Stomach (tissue), 9 donors: ENCODE measurements around the gene NOS3. TPM values are rescaled to one million over a fixed set of nuclear protein-coding genes. Genes with fewer than 3 reads are reported as not detected.

ENCODE experiments used
- DNase-seq, 2 donors: peaks; one replicate each; pipeline versions ENCODE4 v3.0.0 to v3.0.0-alpha.2; 2013 to 2019
- H3K27ac ChIP-seq, 5 donors: fragments of 200-600 bp in 4 of 5; sonication (generic) in 4 of 5; one replicate each; pipeline ENCODE4 v1.5.1; 2013 to 2019; ENCODE audit warnings: mild to moderate bottlenecking in 1 of 5, moderate library complexity in 1 of 5
- H3K27me3 ChIP-seq, 3 donors: fragments of 200-600 bp; sonication (generic); one replicate each; pipeline ENCODE4 v1.5.1; 2017 to 2019; ENCODE audit warnings: mixed run types in 1 of 3
- H3K36me3 ChIP-seq, 4 donors: fragments of 200-600 bp; sonication (generic); 1 replicate in 3 of 4; 2 replicates in 1 of 4; pipeline ENCODE4 v1.5.1; 2016 to 2019
- H3K4me1 ChIP-seq, 4 donors: fragments of 200-600 bp; sonication (generic); one replicate each; pipeline ENCODE4 v1.5.1; 2016 to 2019
- H3K4me3 ChIP-seq, 4 donors: fragments of 200-600 bp; sonication (generic) in 3 of 4; one replicate each; pipeline ENCODE4 v1.5.1; 2016 to 2019; ENCODE audit warnings: mild to moderate bottlenecking in 1 of 4
- H3K9me3 ChIP-seq, 4 donors: fragments of 200-600 bp; sonication (generic); one replicate each; pipeline ENCODE4 v1.5.1; 2016 to 2019
- EP300 ChIP-seq: sonication (generic); formaldehyde crosslinking; IDR thresholded peaks from one replicate; pipeline ENCODE4 v1.6.1; 2017; ENCODE audit warnings: antibody characterized with exemption
- POLR2A ChIP-seq, 4 donors: fragments of 450-650 bp; IDR thresholded peaks; one replicate each; pipeline ENCODE4 v1.6.1; 2016; ENCODE audit warnings: antibody characterized with exemption in 4 of 4, control low read depth in 2 of 4, mild to moderate bottlenecking in 1 of 4, moderate library complexity in 1 of 4
- POLR2AphosphoS5 ChIP-seq, 3 donors: sonication (generic); formaldehyde crosslinking; IDR thresholded peaks; one replicate each; pipeline ENCODE4 v1.6.1; 2016; ENCODE audit warnings: antibody characterized with exemption in 3 of 3
- WGBS, 5 donors: extraction: QIAGEN DNeasy Blood & Tissue Kit in 3 of 5; methylation state at CpG; one replicate each; pipeline versions ENCODE4 v1.1.5 to v1.1.7; 2013 to 2018; 5-methylcytosine and 5-hydroxymethylcytosine counted together
- intact Hi-C: fragments of 100-400 bp; cut with DNase I; formaldehyde crosslinking; loops from one replicate; pipeline ENCODE4 v1.15.1; 2023; ENCODE audit warnings: low total_unique reads
- polyA plus RNA-seq, 3 donors: library from polyadenylated mRNA; stranded (reverse); fragments of 200-250 nt; gene quantifications; one replicate each; pipeline ENCODE4 v1.2.3, GENCODE V29; 2013
- total RNA-seq, 5 donors: library from RNA; depleted of rRNA; stranded (reverse); fragments of >200 nt; gene quantifications; one replicate each; pipeline versions ENCODE4 v1.1.0 to v1.2.3, GENCODE V29; 2014 to 2016
- TF ChIP-seq, protein P1 (sequence below), 7 experiments: fragments of 450-650 bp in 4 of 7; fragments of 200-600 bp in 3 of 7; sonication (generic) in 3 of 7; IDR thresholded peaks; one replicate each; pipeline ENCODE4 v1.5.1; 2016 to 2019; ENCODE audit warnings: antibody characterized with exemption in 7 of 7, control low read depth in 2 of 7, mild to moderate bottlenecking in 1 of 7
- donor health status: healthy with polysubstance abuse.
- donor health status: Bipolar disorder and iron deficiency.
- donor health status: healthy.

The NOS3 gene
- total and polyA plus RNA-seq, 8 donors = 2.5 to 45.1 (median 7.5) TPM

- intact Hi-C loops = loop anchor here (10.0 kb wide), 1 partner anchor 52 kb away; no protein-coding TSS in a partner anchor
- 22 to 52% (median 36%) methylated on average over 25 to 43 of the region's 43 CpGs for WGBS, 5 donors
- peak overlapping the region; percentile 86 to 97 (median 96) for H3K27ac ChIP-seq
- peaks cover 46 to 66% (median 53%) of the 10 kb centered on the region in 4 donors for H3K4me1 ChIP-seq
- peaks cover 36 to 43% (median 39%) of the 10 kb centered on the region in 4 donors for H3K36me3 ChIP-seq
- no peaks in the 10 kb centered on the region for H3K27me3 ChIP-seq
- TF ChIP-seq EP300 (no peak), POLR2AphosphoS5 (IDR thresholded peaks at IDR 0.05) (peak in 1 of 3 donors; percentile 48)
- no peaks in the 10 kb centered on the region for H3K9me3 ChIP-seq
- peak overlapping the region; percentile 37 to 94 (median 59) for H3K4me3 ChIP-seq
- DNase-seq = peak; percentile 91 to 95
Measured at GRCh38 chr7:151062399-151063211, 71.8 kb downstream of the NOS3 start.

DNA sequence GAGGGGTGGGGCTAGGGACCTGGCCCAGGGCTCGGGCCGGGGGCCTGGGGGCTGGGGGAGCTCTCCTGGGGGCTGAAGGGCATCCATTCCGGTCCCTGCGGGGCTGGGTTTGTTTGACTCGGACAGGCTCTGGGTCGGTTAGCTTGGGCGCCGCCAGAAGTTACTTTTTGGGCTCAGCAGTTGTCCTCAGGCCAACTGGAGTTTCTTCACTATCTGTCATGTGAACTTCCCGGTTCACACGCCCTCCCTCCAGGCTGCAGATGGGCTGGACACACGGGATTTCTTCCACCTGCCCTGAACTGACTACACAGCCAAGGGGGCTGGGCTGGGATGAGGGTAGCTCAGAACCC is 72.4 kb downstream of the NOS3 start:
- WGBS, 5 donors = 10 to 25% (median 22%) methylated on average over 5 to 11 of the region's 11 CpGs
- Histone ChIP-seq H3K27ac (peak overlapping the region; percentile 47 to 97 (median 91)), H3K9me3 (no peaks in the 10 kb centered on the region), H3K4me3 (peak overlapping the region; percentile 37 to 94 (median 59)), H3K4me1 (peaks cover 46 to 65% (median 52%) of the 10 kb centered on the region in 4 donors), H3K27me3 (no peaks in the 10 kb centered on the region), H3K36me3 (peaks cover 41 to 49% (median 45%) of the 10 kb centered on the region in 4 donors)
- peak in 1 of 2 donors; percentile 50 for DNase-seq
- TF ChIP-seq POLR2AphosphoS5 (IDR thresholded peaks at IDR 0.05) (no peak), POLR2A (IDR thresholded peaks at IDR 0.05) (no peak)
- TF ChIP-seq, protein P1, sequence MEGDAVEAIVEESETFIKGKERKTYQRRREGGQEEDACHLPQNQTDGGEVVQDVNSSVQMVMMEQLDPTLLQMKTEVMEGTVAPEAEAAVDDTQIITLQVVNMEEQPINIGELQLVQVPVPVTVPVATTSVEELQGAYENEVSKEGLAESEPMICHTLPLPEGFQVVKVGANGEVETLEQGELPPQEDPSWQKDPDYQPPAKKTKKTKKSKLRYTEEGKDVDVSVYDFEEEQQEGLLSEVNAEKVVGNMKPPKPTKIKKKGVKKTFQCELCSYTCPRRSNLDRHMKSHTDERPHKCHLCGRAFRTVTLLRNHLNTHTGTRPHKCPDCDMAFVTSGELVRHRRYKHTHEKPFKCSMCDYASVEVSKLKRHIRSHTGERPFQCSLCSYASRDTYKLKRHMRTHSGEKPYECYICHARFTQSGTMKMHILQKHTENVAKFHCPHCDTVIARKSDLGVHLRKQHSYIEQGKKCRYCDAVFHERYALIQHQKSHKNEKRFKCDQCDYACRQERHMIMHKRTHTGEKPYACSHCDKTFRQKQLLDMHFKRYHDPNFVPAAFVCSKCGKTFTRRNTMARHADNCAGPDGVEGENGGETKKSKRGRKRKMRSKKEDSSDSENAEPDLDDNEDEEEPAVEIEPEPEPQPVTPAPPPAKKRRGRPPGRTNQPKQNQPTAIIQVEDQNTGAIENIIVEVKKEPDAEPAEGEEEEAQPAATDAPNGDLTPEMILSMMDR (IDR thresholded peaks at IDR 0.05) = no peak
- intact Hi-C loops = loop anchor here (10.0 kb wide), 1 partner anchor 52 kb away; no protein-coding TSS in a partner anchor

Other genes starting within 250 kb of the NOS3 start
- gene TMEM176B, start 190.7 kb upstream of the NOS3 start, total RNA-seq = 100 to 1,000 TPM in 1 of 5 donors, 10 to 100 TPM in 4; 59.3 to 108 (median 87.6) TPM
- 100 to 1,000 TPM in 1 of 3 donors, 10 to 100 TPM in 2; 29.4 to 157 (median 90.1) TPM for gene TMEM176B, start 190.7 kb upstream of the NOS3 start, polyA plus RNA-seq
- gene TMEM176A, start 190.2 kb upstream of the NOS3 start, total RNA-seq = 100 to 1,000 TPM in 1 of 5 donors, 10 to 100 TPM in 4; 14.7 to 116 (median 35.8) TPM
- 10 to 100 TPM; 21.4 to 92.0 (median 62.0) TPM for gene TMEM176A, start 190.2 kb upstream of the NOS3 start, polyA plus RNA-seq
- gene AOC1, start 138.5 kb upstream of the NOS3 start, total RNA-seq = 100 to 1,000 TPM in 1 of 5 donors, 1 to 10 TPM in 1, under 1 TPM in 1, not detected in 2; 0.72 to 105 (median 4.6) TPM
- gene AOC1, start 138.5 kb upstream of the NOS3 start, polyA plus RNA-seq = 1 to 10 TPM in 1 of 3 donors, under 1 TPM in 2; 0.31 to 1.3 (median 0.46) TPM
- gene KCNH2, start 12.7 kb upstream of the NOS3 start, total RNA-seq = 10 to 100 TPM in 2 of 5 donors, 1 to 10 TPM in 3; 4.5 to 77.7 (median 8.8) TPM
- gene KCNH2, start 12.7 kb upstream of the NOS3 start, polyA plus RNA-seq = 10 to 100 TPM in 1 of 3 donors, 1 to 10 TPM in 2; 4.0 to 13.4 (median 4.2) TPM
- gene ATG9B, start 33.5 kb downstream of the NOS3 start, total RNA-seq = 10 to 100 TPM in 1 of 5 donors, under 1 TPM in 1, not detected in 3; 0.55 to 33.0 TPM
- 10 to 100 TPM in 1 of 3 donors, under 1 TPM in 1, not detected in 1; 0.31 to 17.1 TPM for gene ATG9B, start 33.5 kb downstream of the NOS3 start, polyA plus RNA-seq
- 10 to 100 TPM; 14.1 to 57.2 (median 33.9) TPM for gene ABCB8, start 37.4 kb downstream of the NOS3 start, total RNA-seq
- gene ABCB8, start 37.4 kb downstream of the NOS3 start, polyA plus RNA-seq = 10 to 100 TPM in 1 of 3 donors, 1 to 10 TPM in 2; 9.5 to 19.1 (median 10.0) TPM
- gene ASIC3, start 57.5 kb downstream of the NOS3 start, total RNA-seq = 10 to 100 TPM in 2 of 5 donors, under 1 TPM in 3; 0.29 to 25.9 (median 0.43) TPM
- gene ASIC3, start 57.5 kb downstream of the NOS3 start, polyA plus RNA-seq = 1 to 10 TPM; 2.7 to 4.7 (median 3.7) TPM
- 10 to 100 TPM in 2 of 5 donors, 1 to 10 TPM in 1, under 1 TPM in 1, not detected in 1; 0.87 to 46.1 (median 11.0) TPM for gene CDK5, start 66.9 kb downstream of the NOS3 start, total RNA-seq
- 10 to 100 TPM in 2 of 3 donors, 1 to 10 TPM in 1; 8.3 to 13.3 (median 11.8) TPM for gene CDK5, start 66.9 kb downstream of the NOS3 start, polyA plus RNA-seq
- gene SLC4A2, start 68.6 kb downstream of the NOS3 start, total RNA-seq = 100 to 1,000 TPM in 4 of 5 donors, 10 to 100 TPM in 1; 65.9 to 296 (median 128) TPM
- 100 to 1,000 TPM; 121 to 157 (median 124) TPM for gene SLC4A2, start 68.6 kb downstream of the NOS3 start, polyA plus RNA-seq
- gene FASTK, start 89.8 kb downstream of the NOS3 start, total RNA-seq = 100 to 1,000 TPM in 3 of 5 donors, 10 to 100 TPM in 2; 40.0 to 415 (median 116) TPM
- 100 to 1,000 TPM in 2 of 3 donors, 10 to 100 TPM in 1; 70.3 to 149 (median 129) TPM for gene FASTK, start 89.8 kb downstream of the NOS3 start, polyA plus RNA-seq
- gene TMUB1, start 92.5 kb downstream of the NOS3 start, total RNA-seq = 10 to 100 TPM; 12.7 to 78.2 (median 42.9) TPM
- gene TMUB1, start 92.5 kb downstream of the NOS3 start, polyA plus RNA-seq = 10 to 100 TPM; 69.6 to 86.8 (median 72.4) TPM
- 100 to 1,000 TPM in 2 of 5 donors, 10 to 100 TPM in 3; 32.5 to 342 (median 83.9) TPM for gene AGAP3, start 95.5 kb downstream of the NOS3 start, total RNA-seq
- gene AGAP3, start 95.5 kb downstream of the NOS3 start, polyA plus RNA-seq = 10 to 100 TPM; 36.0 to 60.8 (median 45.8) TPM
- gene GBX1, start 176.7 kb downstream of the NOS3 start, total RNA-seq = not detected
- not detected for gene GBX1, start 176.7 kb downstream of the NOS3 start, polyA plus RNA-seq
- gene ASB10, start 196.2 kb downstream of the NOS3 start, total RNA-seq = not detected
- under 1 TPM in 1 of 3 donors, not detected in 2; 0.05 TPM for gene ASB10, start 196.2 kb downstream of the NOS3 start, polyA plus RNA-seq
- gene H2BK1, start 219.5 kb downstream of the NOS3 start, total RNA-seq = not detected
- not detected for gene H2BK1, start 219.5 kb downstream of the NOS3 start, polyA plus RNA-seq
- gene ABCF2, start 236.2 kb downstream of the NOS3 start, total RNA-seq = 10 to 100 TPM in 3 of 5 donors, 1 to 10 TPM in 2; 5.2 to 28.0 (median 13.4) TPM
- gene ABCF2, start 236.2 kb downstream of the NOS3 start, polyA plus RNA-seq = 10 to 100 TPM; 14.3 to 16.3 (median 16.1) TPM
- 100 to 1,000 TPM in 1 of 5 donors, 10 to 100 TPM in 4; 12.8 to 100 (median 66.9) TPM for gene CHPF2, start 241.5 kb downstream of the NOS3 start, total RNA-seq
- gene CHPF2, start 241.5 kb downstream of the NOS3 start, polyA plus RNA-seq = 10 to 100 TPM in 2 of 3 donors, 1 to 10 TPM in 1; 5.8 to 15.5 (median 13.8) TPM